Measurements from ENCODE around the gene SH3GL1.

Gene SH3GL1

DNA sequence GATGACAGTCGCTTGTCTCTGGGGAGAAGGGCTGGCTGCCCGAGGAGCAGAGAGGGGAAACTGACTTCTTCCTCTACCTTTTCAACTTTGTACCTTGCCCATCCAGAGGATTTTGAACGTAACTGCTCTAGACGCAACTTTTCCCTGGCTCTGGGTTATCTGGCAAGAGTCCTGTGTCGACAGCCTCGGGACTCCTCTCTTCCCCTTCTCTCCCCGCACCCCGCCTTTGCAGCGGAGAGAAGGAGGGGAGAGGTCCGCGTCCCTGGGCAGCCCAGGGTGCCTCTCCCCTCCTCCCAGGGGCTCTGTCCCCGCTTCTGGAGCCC lies 574 bp downstream of the SH3GL1 start:
- Histone ChIP-seq H3K4me3 (ENCODE audit: low read length in 2 of 2) (peak overlapping the region; percentile 82 to 92), H3K9ac (ENCODE audit: low read depth in 1 of 2, low read length in 2 of 2) (peak overlapping the region; percentile 77 to 87), H3K9me3 (ENCODE audit: control insufficient read depth in 2 of 2, low read length in 2 of 2) (no peaks in the 10 kb centered on the region), H3K27me3 (ENCODE audit: control insufficient read depth in 2 of 2, insufficient read depth in 2 of 2, low read length in 2 of 2) (no peaks in the 10 kb centered on the region), H3K4me1 (ENCODE audit: control insufficient read depth in 2 of 2, insufficient read depth in 2 of 2, low read length in 2 of 2) (peaks cover 17 to 20% of the 10 kb centered on the region in 2 donors), H3K27ac (ENCODE audit: low read depth in 2 of 2, low read length in 2 of 2) (peak overlapping the region; percentile 82 to 90), H3K36me3 (ENCODE audit: control insufficient read depth in 2 of 2, insufficient read depth in 2 of 2, low read length in 2 of 2) (peaks cover 0 to 3% of the 10 kb centered on the region in 2 donors)

DNA sequence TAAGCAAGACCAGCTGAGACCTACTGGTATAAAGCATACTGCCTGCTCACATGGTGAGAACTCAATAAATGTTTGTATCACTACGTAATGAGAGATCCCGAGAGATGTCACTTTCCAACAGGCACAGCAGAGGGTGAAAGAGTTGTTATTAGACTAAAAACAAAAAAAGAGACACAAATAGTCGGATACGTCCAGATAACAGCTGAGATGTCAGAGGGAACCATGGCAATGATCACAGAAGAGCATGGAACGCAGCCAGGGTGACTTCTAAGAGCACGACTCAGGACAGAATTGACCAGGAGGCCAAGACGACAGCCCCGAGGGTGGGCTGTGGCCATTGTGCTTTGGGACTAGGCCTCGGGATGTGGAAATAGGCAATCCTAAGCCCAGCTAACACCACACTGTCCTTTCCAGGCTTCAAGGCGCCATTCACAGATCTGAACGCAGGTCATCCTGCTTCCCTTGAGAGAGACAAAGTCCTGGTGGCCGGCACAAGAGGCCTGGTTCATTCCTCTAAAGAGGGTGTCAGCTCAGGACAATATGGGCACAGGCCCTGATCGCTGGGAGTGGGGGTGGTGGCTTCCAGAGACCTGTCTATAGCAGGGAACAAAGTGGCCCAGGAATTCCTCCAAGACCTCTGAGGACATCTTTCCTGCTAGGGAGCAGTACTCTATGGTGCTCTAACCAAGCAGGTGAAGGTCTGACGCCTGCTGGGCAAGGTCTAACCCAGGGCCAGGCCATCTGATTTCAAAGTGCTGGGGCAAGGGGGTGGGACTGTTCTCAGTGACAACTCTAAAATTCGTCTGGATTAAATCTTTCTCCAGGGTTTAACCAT lies 3.2 kb downstream of the SH3GL1 start:
- H3K27ac ChIP-seq (ENCODE audit: low read depth in 2 of 2, low read length in 2 of 2) = no peak overlapping the region
- no peak overlapping the region for H3K4me3 ChIP-seq (ENCODE audit: low read length in 2 of 2)
- H3K9ac ChIP-seq (ENCODE audit: low read depth in 1 of 2, low read length in 2 of 2) = peak overlapping the region in 1 of 2 donors; percentile 24
- H3K36me3 ChIP-seq (ENCODE audit: control insufficient read depth in 2 of 2, insufficient read depth in 2 of 2, low read length in 2 of 2) = peaks cover 0 to 3% of the 10 kb centered on the region in 2 donors
- H3K27me3 ChIP-seq (ENCODE audit: control insufficient read depth in 2 of 2, insufficient read depth in 2 of 2, low read length in 2 of 2) = no peaks in the 10 kb centered on the region
- no peaks in the 10 kb centered on the region for H3K9me3 ChIP-seq (ENCODE audit: control insufficient read depth in 2 of 2, low read length in 2 of 2)
- peaks cover 12 to 14% of the 10 kb centered on the region in 2 donors for H3K4me1 ChIP-seq (ENCODE audit: control insufficient read depth in 2 of 2, insufficient read depth in 2 of 2, low read length in 2 of 2)

DNA sequence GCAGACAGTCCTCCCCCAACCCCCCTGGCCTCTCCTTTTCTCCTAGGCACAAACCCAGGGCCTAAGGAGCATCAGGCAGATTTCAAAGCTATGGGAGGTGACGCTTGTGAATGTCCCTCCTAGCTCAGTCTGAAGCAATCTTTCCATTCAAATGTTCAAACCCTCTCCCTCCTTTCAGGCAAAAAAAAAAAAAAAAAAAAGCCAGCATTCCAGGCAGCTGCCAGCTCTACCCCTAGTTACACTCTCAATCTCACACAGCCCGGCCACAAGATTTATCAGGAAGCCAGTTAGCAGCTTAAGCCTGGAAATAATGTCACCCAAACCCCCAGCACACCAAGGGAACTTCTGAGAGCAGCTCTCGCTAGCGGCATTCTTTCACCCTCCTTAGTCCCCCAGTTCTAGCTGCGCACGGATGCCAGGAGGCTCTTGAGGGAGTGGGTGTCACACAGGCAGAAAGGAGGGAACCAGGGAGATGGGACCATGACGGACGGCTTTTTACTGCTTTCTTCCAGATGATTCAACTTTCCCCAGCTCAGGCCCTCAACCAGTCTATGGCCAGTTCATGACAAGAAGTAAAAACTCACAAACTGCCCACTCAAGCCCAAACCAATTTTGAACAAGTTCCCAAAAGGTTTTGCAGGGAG lies 6.3 kb downstream of the SH3GL1 start:
- no peak overlapping the region for H3K9ac ChIP-seq (ENCODE audit: low read depth in 1 of 2, low read length in 2 of 2)
- no peak overlapping the region for H3K27ac ChIP-seq (ENCODE audit: low read depth in 2 of 2, low read length in 2 of 2)
- H3K27me3 ChIP-seq (ENCODE audit: control insufficient read depth in 2 of 2, insufficient read depth in 2 of 2, low read length in 2 of 2) = no peaks in the 10 kb centered on the region
- peaks cover 19 to 22% of the 10 kb centered on the region in 2 donors for H3K4me1 ChIP-seq (ENCODE audit: control insufficient read depth in 2 of 2, insufficient read depth in 2 of 2, low read length in 2 of 2)
- no peaks in the 10 kb centered on the region for H3K9me3 ChIP-seq (ENCODE audit: control insufficient read depth in 2 of 2, low read length in 2 of 2)
- H3K4me3 ChIP-seq (ENCODE audit: low read length in 2 of 2) = no peak overlapping the region
- H3K36me3 ChIP-seq (ENCODE audit: control insufficient read depth in 2 of 2, insufficient read depth in 2 of 2, low read length in 2 of 2) = peaks cover 0 to 3% of the 10 kb centered on the region in 2 donors

DNA sequence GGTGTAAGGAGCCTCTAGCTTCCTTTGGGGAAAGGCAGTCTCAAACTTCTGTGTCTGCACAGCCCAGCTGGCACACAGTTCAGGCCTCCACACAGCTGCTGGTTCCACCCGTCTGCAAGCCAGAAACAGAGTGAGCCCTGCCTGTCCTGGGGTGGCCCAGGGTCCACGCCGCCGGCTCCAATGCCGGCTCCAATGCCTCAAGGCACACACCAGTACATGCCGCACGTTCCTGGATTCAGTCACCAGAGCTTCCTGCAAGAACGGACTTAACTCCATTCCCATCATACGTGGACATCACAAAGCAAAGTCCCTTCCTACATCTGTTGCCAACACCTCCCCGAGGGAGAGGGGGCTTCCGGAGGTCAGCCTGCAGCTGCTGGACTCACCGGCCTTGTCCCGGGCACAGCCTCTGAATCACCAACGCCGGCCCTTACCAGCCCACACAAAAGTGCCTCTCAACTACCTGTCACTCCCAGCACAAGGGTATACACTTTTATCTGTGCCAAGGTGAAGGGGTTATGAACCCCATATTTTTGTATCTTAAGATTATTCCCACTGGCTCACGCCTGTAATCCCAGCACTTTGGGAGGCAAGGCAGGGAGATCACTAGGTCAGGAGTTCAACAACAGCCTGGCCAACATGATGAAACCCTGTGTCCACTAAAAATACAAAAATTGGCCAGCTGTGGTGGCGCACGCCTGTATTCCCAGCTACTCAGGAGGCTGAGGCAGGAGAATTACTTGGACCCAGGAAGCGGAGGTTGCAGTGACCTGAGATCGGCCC lies 8.5 kb downstream of the SH3GL1 start:
- H3K36me3 ChIP-seq (ENCODE audit: control insufficient read depth in 2 of 2, insufficient read depth in 2 of 2, low read length in 2 of 2) = peaks cover 0 to 2% of the 10 kb centered on the region in 2 donors
- H3K9me3 ChIP-seq (ENCODE audit: control insufficient read depth in 2 of 2, low read length in 2 of 2) = no peaks in the 10 kb centered on the region
- H3K4me3 ChIP-seq (ENCODE audit: low read length in 2 of 2) = no peak overlapping the region
- H3K27ac ChIP-seq (ENCODE audit: low read depth in 2 of 2, low read length in 2 of 2) = peak overlapping the region; percentile 15 to 73
- no peak overlapping the region for H3K9ac ChIP-seq (ENCODE audit: low read depth in 1 of 2, low read length in 2 of 2)
- H3K4me1 ChIP-seq (ENCODE audit: control insufficient read depth in 2 of 2, insufficient read depth in 2 of 2, low read length in 2 of 2) = peaks cover 19 to 23% of the 10 kb centered on the region in 2 donors
- no peaks in the 10 kb centered on the region for H3K27me3 ChIP-seq (ENCODE audit: control insufficient read depth in 2 of 2, insufficient read depth in 2 of 2, low read length in 2 of 2)

DNA sequence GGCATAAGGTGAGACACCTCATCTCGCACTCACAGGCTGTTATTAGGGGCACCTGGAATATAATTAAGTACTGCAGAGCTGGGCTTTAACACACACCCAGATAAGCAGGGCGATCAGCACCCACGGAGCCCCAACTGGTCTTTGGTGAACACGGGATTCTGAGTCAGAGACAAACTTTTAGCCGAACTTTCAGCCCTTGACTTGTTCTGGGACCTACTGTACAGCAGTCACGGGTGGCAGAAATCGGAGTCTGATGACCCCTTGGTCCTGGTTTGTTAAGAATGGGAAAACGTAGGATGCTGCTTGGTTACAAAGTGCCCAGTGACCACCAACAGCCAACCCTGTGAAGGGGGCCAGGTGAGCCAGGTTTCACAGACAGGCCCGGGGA lies 9.0 kb downstream of the SH3GL1 start:
- peak overlapping the region in 1 of 2 donors; percentile 2 for H3K9ac ChIP-seq (ENCODE audit: low read depth in 1 of 2, low read length in 2 of 2)
- no peaks in the 10 kb centered on the region for H3K36me3 ChIP-seq (ENCODE audit: control insufficient read depth in 2 of 2, insufficient read depth in 2 of 2, low read length in 2 of 2)
- no peaks in the 10 kb centered on the region for H3K9me3 ChIP-seq (ENCODE audit: control insufficient read depth in 2 of 2, low read length in 2 of 2)
- no peaks in the 10 kb centered on the region for H3K27me3 ChIP-seq (ENCODE audit: control insufficient read depth in 2 of 2, insufficient read depth in 2 of 2, low read length in 2 of 2)
- H3K4me1 ChIP-seq (ENCODE audit: control insufficient read depth in 2 of 2, insufficient read depth in 2 of 2, low read length in 2 of 2) = peaks cover 19 to 23% of the 10 kb centered on the region in 2 donors
- H3K4me3 ChIP-seq (ENCODE audit: low read length in 2 of 2) = no peak overlapping the region
- peak overlapping the region; percentile 15 to 73 for H3K27ac ChIP-seq (ENCODE audit: low read depth in 2 of 2, low read length in 2 of 2)

DNA sequence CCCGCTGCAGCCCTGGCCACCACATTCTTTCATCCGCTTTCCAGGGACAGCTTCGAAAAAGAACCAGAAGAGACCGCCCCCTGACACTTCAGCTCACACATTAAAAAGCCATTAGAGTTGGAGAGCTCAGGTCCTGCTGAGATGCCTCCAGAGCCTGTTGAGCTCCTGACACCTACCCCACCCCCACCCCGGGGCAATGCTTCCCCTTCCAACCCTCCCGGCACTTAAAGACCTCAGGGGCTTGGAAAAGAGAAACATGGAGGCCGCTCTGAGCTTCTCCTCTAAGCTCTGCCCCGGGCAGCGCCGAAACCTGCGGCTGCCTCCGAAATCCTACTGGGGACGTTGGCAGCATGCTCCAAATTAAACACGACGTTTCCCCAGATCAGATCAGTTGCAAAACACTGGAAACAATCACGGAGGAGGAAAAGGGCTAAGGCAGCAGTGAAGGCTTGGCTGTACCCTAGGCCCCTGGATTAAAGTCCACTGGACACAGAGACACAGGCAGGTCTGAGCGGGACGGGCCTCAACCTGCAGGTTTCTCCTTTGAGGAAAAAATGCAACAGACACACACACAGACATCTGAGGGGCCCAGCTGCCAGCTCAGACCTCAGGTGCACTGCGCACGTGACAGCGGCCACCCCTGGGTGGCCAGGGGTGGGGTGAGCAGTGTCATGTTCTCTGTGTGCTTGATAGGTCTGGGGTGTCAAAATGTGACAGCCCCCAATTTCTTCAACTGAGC lies 9.6 kb downstream of the SH3GL1 start:
- peaks cover 19 to 23% of the 10 kb centered on the region in 2 donors for H3K4me1 ChIP-seq (ENCODE audit: control insufficient read depth in 2 of 2, insufficient read depth in 2 of 2, low read length in 2 of 2)
- no peaks in the 10 kb centered on the region for H3K27me3 ChIP-seq (ENCODE audit: control insufficient read depth in 2 of 2, insufficient read depth in 2 of 2, low read length in 2 of 2)
- H3K4me3 ChIP-seq (ENCODE audit: low read length in 2 of 2) = no peak overlapping the region
- H3K9ac ChIP-seq (ENCODE audit: low read depth in 1 of 2, low read length in 2 of 2) = no peak overlapping the region
- peak overlapping the region; percentile 19 to 73 for H3K27ac ChIP-seq (ENCODE audit: low read depth in 2 of 2, low read length in 2 of 2)
- no peaks in the 10 kb centered on the region for H3K36me3 ChIP-seq (ENCODE audit: control insufficient read depth in 2 of 2, insufficient read depth in 2 of 2, low read length in 2 of 2)
- H3K9me3 ChIP-seq (ENCODE audit: control insufficient read depth in 2 of 2, low read length in 2 of 2) = no peaks in the 10 kb centered on the region

DNA sequence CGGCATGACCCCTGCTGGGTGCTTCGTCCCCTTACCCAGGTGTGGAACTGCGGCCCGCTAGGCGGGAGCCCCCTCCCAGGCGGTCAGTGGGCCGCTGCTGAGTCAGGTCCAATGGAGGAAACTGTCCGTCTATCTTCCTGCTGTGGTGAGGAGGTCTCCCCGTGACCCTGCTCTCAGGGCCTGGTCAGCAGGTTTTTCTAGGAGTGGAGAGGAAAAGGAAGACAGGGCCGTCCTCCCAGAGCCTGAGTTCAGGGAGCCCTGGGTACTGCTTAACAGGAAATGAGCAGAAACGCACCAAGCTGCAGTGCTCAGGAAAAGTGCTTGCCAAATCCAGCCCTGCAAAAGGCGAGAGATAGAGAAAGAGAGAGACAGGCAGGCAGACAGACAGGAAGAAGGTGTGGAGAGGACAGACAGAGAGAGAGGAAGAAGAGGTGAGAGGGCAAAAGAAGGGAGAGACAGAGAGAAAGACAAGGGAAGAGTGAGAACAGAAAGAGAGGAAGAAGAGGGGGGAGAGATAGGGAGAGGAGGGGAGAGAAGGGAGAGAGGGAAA lies 10.3 kb downstream of the SH3GL1 start:
- H3K4me3 ChIP-seq (ENCODE audit: low read length in 2 of 2) = peak overlapping the region in 1 of 2 donors; percentile 29
- no peaks in the 10 kb centered on the region for H3K27me3 ChIP-seq (ENCODE audit: control insufficient read depth in 2 of 2, insufficient read depth in 2 of 2, low read length in 2 of 2)
- no peaks in the 10 kb centered on the region for H3K9me3 ChIP-seq (ENCODE audit: control insufficient read depth in 2 of 2, low read length in 2 of 2)
- peak overlapping the region; percentile 18 to 20 for H3K9ac ChIP-seq (ENCODE audit: low read depth in 1 of 2, low read length in 2 of 2)
- H3K4me1 ChIP-seq (ENCODE audit: control insufficient read depth in 2 of 2, insufficient read depth in 2 of 2, low read length in 2 of 2) = peaks cover 19 to 26% of the 10 kb centered on the region in 2 donors
- peak overlapping the region; percentile 19 to 73 for H3K27ac ChIP-seq (ENCODE audit: low read depth in 2 of 2, low read length in 2 of 2)
- H3K36me3 ChIP-seq (ENCODE audit: control insufficient read depth in 2 of 2, insufficient read depth in 2 of 2, low read length in 2 of 2) = no peaks in the 10 kb centered on the region

DNA sequence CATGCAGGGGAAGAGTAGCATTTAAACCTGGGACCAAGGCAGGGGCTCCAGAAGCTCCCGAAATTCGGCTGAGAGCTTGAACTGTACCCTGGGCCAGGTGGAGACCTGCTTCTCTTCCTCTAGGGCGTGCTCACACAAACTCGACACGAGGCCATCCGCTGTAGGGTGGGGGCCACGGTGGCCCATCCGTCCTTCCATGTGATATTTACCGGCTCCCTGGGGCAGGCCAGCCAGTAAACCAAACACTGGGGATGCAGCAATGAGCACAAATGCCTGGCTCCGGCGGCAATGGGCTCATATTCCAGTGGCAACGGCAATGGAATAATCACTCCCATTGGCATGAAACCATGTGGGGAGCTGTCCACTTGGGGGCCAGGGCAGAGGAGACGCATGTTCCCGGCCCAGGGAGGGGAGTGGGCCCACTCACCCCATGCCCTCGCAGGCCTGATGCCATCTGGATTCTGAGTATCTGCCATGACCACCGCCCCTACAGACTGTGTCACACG lies 10.8 kb downstream of the SH3GL1 start:
- Histone ChIP-seq H3K27ac (ENCODE audit: low read depth in 2 of 2, low read length in 2 of 2) (peak overlapping the region; percentile 19 to 73), H3K4me3 (ENCODE audit: low read length in 2 of 2) (no peak overlapping the region), H3K9me3 (ENCODE audit: control insufficient read depth in 2 of 2, low read length in 2 of 2) (no peaks in the 10 kb centered on the region), H3K27me3 (ENCODE audit: control insufficient read depth in 2 of 2, insufficient read depth in 2 of 2, low read length in 2 of 2) (no peaks in the 10 kb centered on the region), H3K36me3 (ENCODE audit: control insufficient read depth in 2 of 2, insufficient read depth in 2 of 2, low read length in 2 of 2) (no peaks in the 10 kb centered on the region), H3K4me1 (ENCODE audit: control insufficient read depth in 2 of 2, insufficient read depth in 2 of 2, low read length in 2 of 2) (peaks cover 19 to 27% of the 10 kb centered on the region in 2 donors), H3K9ac (ENCODE audit: low read depth in 1 of 2, low read length in 2 of 2) (peak overlapping the region in 1 of 2 donors; percentile 7)

DNA sequence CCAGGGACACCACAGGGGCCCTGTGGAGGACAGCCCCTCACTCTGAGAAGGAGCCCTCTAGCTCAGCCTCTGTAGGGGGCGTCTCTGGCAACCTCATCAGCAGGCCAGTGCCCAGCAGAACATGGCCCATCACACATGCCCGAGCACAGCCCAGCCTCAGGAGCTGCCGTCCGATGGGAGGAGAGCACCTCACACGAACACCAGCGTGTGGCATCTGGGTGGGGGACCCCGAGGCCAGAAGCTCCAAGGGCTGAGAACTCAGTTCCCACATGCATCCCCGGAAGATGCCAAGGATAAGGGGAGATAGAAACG lies 11.3 kb downstream of the SH3GL1 start:
- H3K27ac ChIP-seq (ENCODE audit: low read depth in 2 of 2, low read length in 2 of 2) = peak overlapping the region in 1 of 2 donors; percentile 23
- no peak overlapping the region for H3K9ac ChIP-seq (ENCODE audit: low read depth in 1 of 2, low read length in 2 of 2)
- no peaks in the 10 kb centered on the region for H3K9me3 ChIP-seq (ENCODE audit: control insufficient read depth in 2 of 2, low read length in 2 of 2)
- H3K36me3 ChIP-seq (ENCODE audit: control insufficient read depth in 2 of 2, insufficient read depth in 2 of 2, low read length in 2 of 2) = peaks cover 0 to 2% of the 10 kb centered on the region in 2 donors
- H3K4me3 ChIP-seq (ENCODE audit: low read length in 2 of 2) = no peak overlapping the region
- no peaks in the 10 kb centered on the region for H3K27me3 ChIP-seq (ENCODE audit: control insufficient read depth in 2 of 2, insufficient read depth in 2 of 2, low read length in 2 of 2)
- H3K4me1 ChIP-seq (ENCODE audit: control insufficient read depth in 2 of 2, insufficient read depth in 2 of 2, low read length in 2 of 2) = peaks cover 17 to 24% of the 10 kb centered on the region in 2 donors

Measured in mucosa of rectum (tissue), 2 donors.